Ramos (cell line): ENCODE measurements around the gene PTRH2.
"Not testable (repeated sequence)": the region's sequence is repeated elsewhere in the genome, so short reads cannot be mapped to it uniquely, and the experiment has no call there.

Source experiments
- in situ Hi-C: fragments of 300-500 bp; cut with MboI; formaldehyde crosslinking; loops from one replicate; pipeline ENCODE4 v1.14.3; 2022; ENCODE audit warnings: low sequenced_read_pairs; ENCODE audit not compliant: unreplicated experiment

PTRH2 gene

GRCh38 chr17:59676716-59677115 lies 30.5 kb downstream of the PTRH2 start:
- in situ Hi-C loops = no loop called here

GRCh38 chr17:59675231-59675630 lies 32.0 kb downstream of the PTRH2 start:
- in situ Hi-C loops = no loop called here

GRCh38 chr17:59671386-59671785 lies 35.8 kb downstream of the PTRH2 start:
- in situ Hi-C loops = no loop called here

- in situ Hi-C loops = no loop called here
Measured at GRCh38 chr17:59669944-59670343, 37.3 kb downstream of the PTRH2 start.

GRCh38 chr17:59669411-59669810 lies 37.8 kb downstream of the PTRH2 start:
- in situ Hi-C loops = no loop called here

- in situ Hi-C loops = no loop called here
Measured at GRCh38 chr17:59668816-59669215, 38.4 kb downstream of the PTRH2 start.

- in situ Hi-C loops = no loop called here
Measured at GRCh38 chr17:59666235-59666634, 41.0 kb downstream of the PTRH2 start.

- in situ Hi-C loops = not testable (repeated sequence)
Measured at GRCh38 chr17:59656624-59657023, 50.6 kb downstream of the PTRH2 start.

- in situ Hi-C loops = no loop called here
Measured at GRCh38 chr17:59652119-59652518, 55.1 kb downstream of the PTRH2 start.

- in situ Hi-C loops = no loop called here
Measured at GRCh38 chr17:59651346-59651745, 55.9 kb downstream of the PTRH2 start.

GRCh38 chr17:59650642-59651041 lies 56.6 kb downstream of the PTRH2 start:
- in situ Hi-C loops = no loop called here

GRCh38 chr17:59649886-59650285 lies 57.3 kb downstream of the PTRH2 start:
- in situ Hi-C loops = no loop called here
